ENCODE results near the gene PEX14.

PEX14 gene

DNA sequence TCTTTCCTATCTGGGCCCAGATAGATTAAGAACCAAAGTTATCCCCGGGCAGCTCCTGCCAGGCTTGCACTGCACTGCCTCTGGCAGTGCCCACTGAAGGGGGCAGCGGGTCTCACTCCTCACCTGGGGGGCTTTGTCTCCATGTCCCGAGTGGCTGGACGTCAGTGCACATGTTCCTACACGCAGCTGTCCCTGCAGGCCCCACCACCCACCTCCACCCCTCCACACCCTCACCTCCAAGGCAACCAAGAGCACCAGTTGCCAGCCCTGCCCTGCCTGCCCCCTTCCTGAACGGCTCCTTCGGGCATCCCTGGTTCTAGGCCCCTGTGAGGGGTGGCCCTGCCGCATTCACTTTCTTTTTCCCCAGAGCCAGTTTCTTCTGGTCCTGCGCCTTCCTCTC is 147.2 kb downstream of the PEX14 start:
- DNase-seq (ENCODE audit: low read depth in 1 of 2, low spot score in 1 of 2) = no peak
- H3K27me3 ChIP-seq (ENCODE audit: insufficient read depth, poor library complexity, severe bottlenecking) = no peaks in the 10 kb centered on the region
- no peak overlapping the region for H3K27ac ChIP-seq (replicated peaks)
- H3K4me3 ChIP-seq (replicated peaks; ENCODE audit: insufficient read depth, low read length) = no peak overlapping the region
- TF ChIP-seq, protein P1, sequence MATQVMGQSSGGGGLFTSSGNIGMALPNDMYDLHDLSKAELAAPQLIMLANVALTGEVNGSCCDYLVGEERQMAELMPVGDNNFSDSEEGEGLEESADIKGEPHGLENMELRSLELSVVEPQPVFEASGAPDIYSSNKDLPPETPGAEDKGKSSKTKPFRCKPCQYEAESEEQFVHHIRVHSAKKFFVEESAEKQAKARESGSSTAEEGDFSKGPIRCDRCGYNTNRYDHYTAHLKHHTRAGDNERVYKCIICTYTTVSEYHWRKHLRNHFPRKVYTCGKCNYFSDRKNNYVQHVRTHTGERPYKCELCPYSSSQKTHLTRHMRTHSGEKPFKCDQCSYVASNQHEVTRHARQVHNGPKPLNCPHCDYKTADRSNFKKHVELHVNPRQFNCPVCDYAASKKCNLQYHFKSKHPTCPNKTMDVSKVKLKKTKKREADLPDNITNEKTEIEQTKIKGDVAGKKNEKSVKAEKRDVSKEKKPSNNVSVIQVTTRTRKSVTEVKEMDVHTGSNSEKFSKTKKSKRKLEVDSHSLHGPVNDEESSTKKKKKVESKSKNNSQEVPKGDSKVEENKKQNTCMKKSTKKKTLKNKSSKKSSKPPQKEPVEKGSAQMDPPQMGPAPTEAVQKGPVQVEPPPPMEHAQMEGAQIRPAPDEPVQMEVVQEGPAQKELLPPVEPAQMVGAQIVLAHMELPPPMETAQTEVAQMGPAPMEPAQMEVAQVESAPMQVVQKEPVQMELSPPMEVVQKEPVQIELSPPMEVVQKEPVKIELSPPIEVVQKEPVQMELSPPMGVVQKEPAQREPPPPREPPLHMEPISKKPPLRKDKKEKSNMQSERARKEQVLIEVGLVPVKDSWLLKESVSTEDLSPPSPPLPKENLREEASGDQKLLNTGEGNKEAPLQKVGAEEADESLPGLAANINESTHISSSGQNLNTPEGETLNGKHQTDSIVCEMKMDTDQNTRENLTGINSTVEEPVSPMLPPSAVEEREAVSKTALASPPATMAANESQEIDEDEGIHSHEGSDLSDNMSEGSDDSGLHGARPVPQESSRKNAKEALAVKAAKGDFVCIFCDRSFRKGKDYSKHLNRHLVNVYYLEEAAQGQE (IDR thresholded peaks at IDR 0.05; ENCODE audit: insufficient replicate concordance, low read depth) = no peak
- TF ChIP-seq POLR2AphosphoS5 (IDR thresholded peaks at IDR 0.05; ENCODE audit: low read depth) = no peak
- TF ChIP-seq, protein P2, sequence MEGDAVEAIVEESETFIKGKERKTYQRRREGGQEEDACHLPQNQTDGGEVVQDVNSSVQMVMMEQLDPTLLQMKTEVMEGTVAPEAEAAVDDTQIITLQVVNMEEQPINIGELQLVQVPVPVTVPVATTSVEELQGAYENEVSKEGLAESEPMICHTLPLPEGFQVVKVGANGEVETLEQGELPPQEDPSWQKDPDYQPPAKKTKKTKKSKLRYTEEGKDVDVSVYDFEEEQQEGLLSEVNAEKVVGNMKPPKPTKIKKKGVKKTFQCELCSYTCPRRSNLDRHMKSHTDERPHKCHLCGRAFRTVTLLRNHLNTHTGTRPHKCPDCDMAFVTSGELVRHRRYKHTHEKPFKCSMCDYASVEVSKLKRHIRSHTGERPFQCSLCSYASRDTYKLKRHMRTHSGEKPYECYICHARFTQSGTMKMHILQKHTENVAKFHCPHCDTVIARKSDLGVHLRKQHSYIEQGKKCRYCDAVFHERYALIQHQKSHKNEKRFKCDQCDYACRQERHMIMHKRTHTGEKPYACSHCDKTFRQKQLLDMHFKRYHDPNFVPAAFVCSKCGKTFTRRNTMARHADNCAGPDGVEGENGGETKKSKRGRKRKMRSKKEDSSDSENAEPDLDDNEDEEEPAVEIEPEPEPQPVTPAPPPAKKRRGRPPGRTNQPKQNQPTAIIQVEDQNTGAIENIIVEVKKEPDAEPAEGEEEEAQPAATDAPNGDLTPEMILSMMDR (IDR thresholded peaks at IDR 0.05; ENCODE audit: insufficient read depth, low read length) = no peak
- TF ChIP-seq GABPA (IDR thresholded peaks at IDR 0.05; ENCODE audit: low read depth) = no peak
- no peak for TF ChIP-seq SPI1 (IDR thresholded peaks at IDR 0.05; ENCODE audit: borderline replicate concordance, low read depth)

DNA sequence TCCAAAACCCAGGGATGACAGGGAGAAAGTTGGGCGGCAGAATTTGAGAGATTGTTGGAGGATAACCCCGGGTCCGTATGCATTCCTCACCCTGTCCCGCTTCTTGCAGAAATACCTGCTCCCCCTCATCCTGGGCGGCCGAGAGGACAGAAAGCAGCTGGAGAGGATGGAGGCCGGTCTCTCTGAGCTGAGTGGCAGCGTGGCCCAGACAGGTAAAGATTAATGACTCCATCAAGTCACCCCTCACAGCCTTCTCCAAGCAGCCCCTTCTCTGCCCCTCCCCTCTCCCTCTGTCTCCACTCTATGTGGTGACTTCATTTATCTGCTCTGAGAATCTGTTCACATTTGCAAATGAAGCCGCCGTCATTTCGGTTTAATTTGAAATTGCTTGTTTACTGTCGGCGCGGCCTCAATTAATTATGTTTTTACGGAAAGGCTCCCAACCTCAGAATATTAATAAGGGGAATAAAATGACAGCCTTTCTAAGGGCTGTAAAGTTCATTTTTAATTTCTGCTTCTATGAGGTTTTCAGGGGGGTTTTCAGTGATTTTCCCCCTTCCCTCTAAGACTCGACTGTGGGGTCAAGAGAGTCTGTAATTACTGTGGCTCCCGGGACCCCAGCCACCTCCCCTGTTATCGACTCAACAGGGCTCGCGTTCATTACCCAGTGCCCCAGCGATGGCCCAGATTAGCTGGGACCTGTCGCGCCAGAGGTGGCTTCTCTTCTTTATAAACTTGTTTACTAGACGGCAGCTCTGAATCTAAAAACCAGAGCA is 148.3 kb downstream of the PEX14 start:
- TF ChIP-seq GABPA (IDR thresholded peaks at IDR 0.05; ENCODE audit: low read depth) = no peak
- no peak for TF ChIP-seq SPI1 (IDR thresholded peaks at IDR 0.05; ENCODE audit: borderline replicate concordance, low read depth)
- TF ChIP-seq, protein P1 (IDR thresholded peaks at IDR 0.05; ENCODE audit: insufficient replicate concordance, low read depth) = no peak
- TF ChIP-seq, protein P2 (IDR thresholded peaks at IDR 0.05; ENCODE audit: insufficient read depth, low read length) = no peak
- no peak for TF ChIP-seq POLR2AphosphoS5 (IDR thresholded peaks at IDR 0.05; ENCODE audit: low read depth)
- no peak overlapping the region for H3K27ac ChIP-seq (replicated peaks)
- no peak for DNase-seq (ENCODE audit: low read depth in 1 of 2, low spot score in 1 of 2)
- no peaks in the 10 kb centered on the region for H3K27me3 ChIP-seq (ENCODE audit: insufficient read depth, poor library complexity, severe bottlenecking)
- no peak overlapping the region for H3K4me3 ChIP-seq (replicated peaks; ENCODE audit: insufficient read depth, low read length)

DNA sequence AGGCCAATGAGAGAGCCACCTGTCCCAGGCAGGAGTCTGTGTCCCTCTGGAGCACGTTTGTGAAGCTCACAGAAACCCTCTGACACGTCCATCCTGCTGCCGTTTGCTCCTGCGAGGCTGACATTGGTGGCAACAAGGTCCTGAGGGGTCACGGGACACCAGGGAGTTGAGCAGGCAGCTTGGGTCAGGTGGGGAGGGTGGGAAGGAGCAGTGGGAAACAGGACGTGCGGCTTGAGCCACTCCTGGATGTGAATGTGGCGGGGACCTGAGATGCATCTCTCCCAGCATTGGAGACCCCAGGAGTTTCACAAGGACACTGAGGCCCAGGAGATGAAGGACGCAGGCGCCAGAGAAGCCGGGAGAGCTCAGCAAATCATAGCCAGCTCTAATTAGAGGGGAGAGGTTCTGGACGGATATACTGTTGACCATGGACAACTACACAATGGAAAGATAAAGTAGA is 149.0 kb downstream of the PEX14 start:
- Histone ChIP-seq H3K27me3 (ENCODE audit: insufficient read depth, poor library complexity, severe bottlenecking) (no peaks in the 10 kb centered on the region), H3K27ac (replicated peaks) (no peak overlapping the region), H3K4me3 (replicated peaks; ENCODE audit: insufficient read depth, low read length) (no peak overlapping the region)
- DNase-seq (ENCODE audit: low read depth in 1 of 2, low spot score in 1 of 2) = no peak
- no peak for TF ChIP-seq SPI1 (IDR thresholded peaks at IDR 0.05; ENCODE audit: borderline replicate concordance, low read depth)
- no peak for TF ChIP-seq GABPA (IDR thresholded peaks at IDR 0.05; ENCODE audit: low read depth)
- no peak for TF ChIP-seq POLR2AphosphoS5 (IDR thresholded peaks at IDR 0.05; ENCODE audit: low read depth)

DNA sequence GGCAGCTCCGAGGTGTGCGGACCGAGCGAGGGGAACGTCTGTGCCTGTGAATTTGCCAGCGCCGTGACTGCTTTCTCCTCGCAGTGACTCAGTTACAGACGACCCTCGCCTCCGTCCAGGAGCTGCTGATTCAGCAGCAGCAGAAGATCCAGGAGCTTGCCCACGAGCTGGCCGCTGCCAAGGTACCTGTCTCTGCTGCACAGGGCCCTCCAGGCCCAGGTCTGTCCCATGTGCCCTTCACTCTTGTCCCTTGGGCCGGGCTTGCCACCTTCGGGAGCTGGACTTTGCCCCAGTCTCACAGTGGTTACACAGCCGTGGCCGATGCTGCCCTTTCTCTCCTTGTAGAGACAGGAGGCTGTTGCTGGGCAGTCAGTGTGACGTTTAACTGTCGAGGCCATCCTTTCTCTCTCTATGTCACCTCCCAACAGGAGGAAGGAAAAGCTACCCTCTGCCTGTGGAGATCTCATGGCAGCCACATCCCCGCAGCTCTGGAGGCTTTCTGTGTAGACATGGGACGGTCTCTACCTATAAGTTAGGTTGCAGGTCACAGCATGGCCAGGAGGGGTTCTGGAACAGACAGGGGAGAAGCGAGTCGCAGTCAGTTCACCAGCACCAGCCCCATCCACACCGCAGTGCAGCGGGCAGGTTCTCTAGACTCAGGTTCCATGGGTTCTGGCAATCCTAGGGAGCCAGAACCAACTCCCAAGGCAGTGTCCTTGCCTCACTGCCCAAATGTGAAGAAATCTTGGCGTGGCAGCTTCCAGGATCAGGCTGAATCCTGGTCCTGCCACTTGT is 149.7 kb downstream of the PEX14 start:
- Histone ChIP-seq H3K27me3 (ENCODE audit: insufficient read depth, poor library complexity, severe bottlenecking) (no peaks in the 10 kb centered on the region), H3K4me3 (replicated peaks; ENCODE audit: insufficient read depth, low read length) (no peak overlapping the region), H3K27ac (replicated peaks) (no peak overlapping the region)
- no peak for DNase-seq (ENCODE audit: low read depth in 1 of 2, low spot score in 1 of 2)
- TF ChIP-seq, protein P1 (IDR thresholded peaks at IDR 0.05; ENCODE audit: insufficient replicate concordance, low read depth) = no peak
- TF ChIP-seq, protein P2 (IDR thresholded peaks at IDR 0.05; ENCODE audit: insufficient read depth, low read length) = no peak

Measured in HL-60 (cell line).